HepG2 (cell line): ENCODE measurements around the gene CMPK1. TPM values are rescaled to one million over a fixed set of nuclear protein-coding genes. Genes with fewer than 3 reads are reported as not detected.

Experiments used
- AHDC1 ChIP-seq: sonication (generic); formaldehyde crosslinking; IDR thresholded peaks from 2 replicates; pipeline ENCODE4 v1.5.1; 2020; ENCODE audit warnings: mild to moderate bottlenecking, missing genetic modification reagents, borderline replicate concordance
- DR1 ChIP-seq: sonication (generic); formaldehyde crosslinking; IDR thresholded peaks from 2 replicates; pipeline ENCODE4 v1.8.0; 2021; ENCODE audit warnings: mild to moderate bottlenecking, missing genetic modification reagents, inconsistent platforms
- IKZF1 ChIP-seq: fragments of 450-650 bp; IDR thresholded peaks from 2 replicates; pipeline ENCODE4 v1.7.1; 2016
- ISX ChIP-seq: sonication (generic); formaldehyde crosslinking; conservative IDR thresholded peaks from 2 replicates; pipeline ENCODE4 v1.5.0; 2020; ENCODE audit warnings: missing genetic modification reagents
- KMT2B ChIP-seq: IDR thresholded peaks from 2 replicates; pipeline ENCODE4 v1.6.1; 2016; ENCODE audit warnings: missing genetic modification reagents, missing compliant biosample characterization
- MTA1 ChIP-seq: sonication (generic); formaldehyde crosslinking; IDR thresholded peaks from 2 replicates; pipeline ENCODE4 v1.4.0; 2020; ENCODE audit warnings: missing genetic modification reagents, mild to moderate bottlenecking, borderline replicate concordance
- NCOA1 ChIP-seq: sonication (generic); formaldehyde crosslinking; IDR thresholded peaks from 2 replicates; pipeline ENCODE4 v1.9.0; 2021; ENCODE audit warnings: missing genetic modification reagents
- NR2C2 ChIP-seq: sonication (generic); formaldehyde crosslinking; IDR thresholded peaks from 2 replicates; pipeline ENCODE4 v1.4.0; 2020; ENCODE audit warnings: missing genetic modification reagents, mild to moderate bottlenecking, moderate library complexity, borderline replicate concordance
- PHB2 ChIP-seq: fragments of 450-650 bp; IDR thresholded peaks from 2 replicates; pipeline ENCODE4 v1.6.1; 2018; ENCODE audit not compliant: partially characterized antibody
- SNRNP70 ChIP-seq: fragments of 200-400 bp; formaldehyde crosslinking; IDR thresholded peaks from 2 replicates; pipeline ENCODE4 v1.6.1; 2017; ENCODE audit warnings: mild to moderate bottlenecking, low read depth, low read length, moderate library complexity
- SP140L ChIP-seq: sonication (generic); formaldehyde crosslinking; IDR thresholded peaks from 2 replicates; pipeline ENCODE4 v1.4.0; 2020; ENCODE audit warnings: missing genetic modification reagents, borderline replicate concordance
- THAP11 ChIP-seq: IDR thresholded peaks from 2 replicates; pipeline ENCODE4 v1.6.1; 2016; ENCODE audit warnings: missing biosample characterization, missing genetic modification reagents
- YEATS2 ChIP-seq: sonication (generic); formaldehyde crosslinking; IDR thresholded peaks from 2 replicates; pipeline ENCODE4 v1.4.0; 2020; ENCODE audit warnings: missing genetic modification reagents, borderline replicate concordance
- ZNF276 ChIP-seq: sonication (generic); formaldehyde crosslinking; IDR thresholded peaks from 2 replicates; pipeline ENCODE4 v1.4.0; 2020; ENCODE audit warnings: mild to moderate bottlenecking, low read depth, missing genetic modification reagents
- ZNF510 ChIP-seq: sonication (generic); formaldehyde crosslinking; IDR thresholded peaks from 2 replicates; pipeline ENCODE4 v1.4.0; 2020; ENCODE audit warnings: low read depth, mild to moderate bottlenecking, missing genetic modification reagents
- ZNF678 ChIP-seq: sonication (generic); formaldehyde crosslinking; IDR thresholded peaks from 2 replicates; pipeline ENCODE4 v1.4.0; 2020; ENCODE audit warnings: mild to moderate bottlenecking, missing genetic modification reagents
- polyA plus RNA-seq, 8 experiments: library from polyadenylated mRNA; depleted of rRNA in 3 of 8; stranded (reverse) in 7 of 8; unstranded in 1 of 8; fragments of >200 nt; fragmentation: Illumina TruSeq in 4 of 8; extraction: Trizol in 4 of 8; gene quantifications; 2 replicates each; pipeline versions ENCODE4 v1.2.1 to v1.2.3, GENCODE V29; 2011 to 2016; ENCODE audit warnings: low read depth in 4 of 8, missing spikeins in 1 of 8, mixed read lengths in 1 of 8; ENCODE audit not compliant: insufficient read depth in 1 of 8
- total RNA-seq, 5 experiments: library from RNA; depleted of rRNA; stranded (reverse); fragments of >200 nt; fragmentation: Illumina TruSeq; extraction: Trizol; gene quantifications; 2 replicates each; pipeline ENCODE4 v1.2.3, GENCODE V29; 2016; ENCODE audit warnings: low read depth in 1 of 5
- TF ChIP-seq, protein P1 (sequence below): IDR thresholded peaks from 2 replicates; pipeline ENCODE4 v1.6.1; 2016; ENCODE audit warnings: low read depth, missing genetic modification reagents, missing compliant biosample characterization

Gene CMPK1
- total and polyA plus RNA-seq, 2 of the 13 experiments (the other 11 are each of a cell fraction or from before 2014, with no cell fraction given): 38.3 to 92.0 TPM

DNA sequence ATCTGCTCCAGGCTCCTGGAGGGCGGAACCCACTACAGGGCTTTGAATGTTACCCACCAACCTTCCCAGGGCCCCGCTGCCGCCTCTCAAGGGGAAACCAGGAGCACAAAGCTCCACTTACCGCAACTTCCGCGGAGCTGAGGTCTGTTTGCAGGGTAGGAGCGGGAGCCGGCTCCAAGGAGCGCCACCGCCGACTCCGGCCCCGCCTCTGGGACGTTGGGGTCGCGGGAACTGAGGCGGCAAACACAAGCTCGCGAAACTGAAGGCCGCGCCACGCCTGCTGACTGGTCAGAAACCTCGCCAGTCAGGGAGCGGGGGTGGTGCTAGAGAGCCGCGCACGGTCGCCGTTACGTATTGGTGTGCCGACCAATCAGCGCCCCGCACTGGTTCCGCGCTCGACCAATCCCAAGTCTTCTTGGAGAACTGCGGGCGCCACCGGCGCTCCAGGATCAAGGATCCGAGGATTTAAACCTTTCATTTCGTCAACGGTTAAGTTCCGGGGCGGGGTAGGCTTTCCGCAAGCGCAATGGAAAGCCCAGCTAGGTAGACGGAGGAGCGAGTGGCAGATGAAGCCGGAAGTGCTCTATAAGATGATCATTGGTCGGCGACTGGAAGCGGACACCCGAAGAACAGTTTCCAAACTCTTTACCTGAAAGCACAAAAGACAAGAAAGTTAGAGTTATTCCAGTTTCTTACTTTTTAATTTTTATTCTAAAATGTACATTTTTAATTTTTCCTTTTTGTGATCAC, 19.5 kb upstream of the CMPK1 start, which contains the start of gene STIL (continued):
- TF ChIP-seq, protein P1, sequence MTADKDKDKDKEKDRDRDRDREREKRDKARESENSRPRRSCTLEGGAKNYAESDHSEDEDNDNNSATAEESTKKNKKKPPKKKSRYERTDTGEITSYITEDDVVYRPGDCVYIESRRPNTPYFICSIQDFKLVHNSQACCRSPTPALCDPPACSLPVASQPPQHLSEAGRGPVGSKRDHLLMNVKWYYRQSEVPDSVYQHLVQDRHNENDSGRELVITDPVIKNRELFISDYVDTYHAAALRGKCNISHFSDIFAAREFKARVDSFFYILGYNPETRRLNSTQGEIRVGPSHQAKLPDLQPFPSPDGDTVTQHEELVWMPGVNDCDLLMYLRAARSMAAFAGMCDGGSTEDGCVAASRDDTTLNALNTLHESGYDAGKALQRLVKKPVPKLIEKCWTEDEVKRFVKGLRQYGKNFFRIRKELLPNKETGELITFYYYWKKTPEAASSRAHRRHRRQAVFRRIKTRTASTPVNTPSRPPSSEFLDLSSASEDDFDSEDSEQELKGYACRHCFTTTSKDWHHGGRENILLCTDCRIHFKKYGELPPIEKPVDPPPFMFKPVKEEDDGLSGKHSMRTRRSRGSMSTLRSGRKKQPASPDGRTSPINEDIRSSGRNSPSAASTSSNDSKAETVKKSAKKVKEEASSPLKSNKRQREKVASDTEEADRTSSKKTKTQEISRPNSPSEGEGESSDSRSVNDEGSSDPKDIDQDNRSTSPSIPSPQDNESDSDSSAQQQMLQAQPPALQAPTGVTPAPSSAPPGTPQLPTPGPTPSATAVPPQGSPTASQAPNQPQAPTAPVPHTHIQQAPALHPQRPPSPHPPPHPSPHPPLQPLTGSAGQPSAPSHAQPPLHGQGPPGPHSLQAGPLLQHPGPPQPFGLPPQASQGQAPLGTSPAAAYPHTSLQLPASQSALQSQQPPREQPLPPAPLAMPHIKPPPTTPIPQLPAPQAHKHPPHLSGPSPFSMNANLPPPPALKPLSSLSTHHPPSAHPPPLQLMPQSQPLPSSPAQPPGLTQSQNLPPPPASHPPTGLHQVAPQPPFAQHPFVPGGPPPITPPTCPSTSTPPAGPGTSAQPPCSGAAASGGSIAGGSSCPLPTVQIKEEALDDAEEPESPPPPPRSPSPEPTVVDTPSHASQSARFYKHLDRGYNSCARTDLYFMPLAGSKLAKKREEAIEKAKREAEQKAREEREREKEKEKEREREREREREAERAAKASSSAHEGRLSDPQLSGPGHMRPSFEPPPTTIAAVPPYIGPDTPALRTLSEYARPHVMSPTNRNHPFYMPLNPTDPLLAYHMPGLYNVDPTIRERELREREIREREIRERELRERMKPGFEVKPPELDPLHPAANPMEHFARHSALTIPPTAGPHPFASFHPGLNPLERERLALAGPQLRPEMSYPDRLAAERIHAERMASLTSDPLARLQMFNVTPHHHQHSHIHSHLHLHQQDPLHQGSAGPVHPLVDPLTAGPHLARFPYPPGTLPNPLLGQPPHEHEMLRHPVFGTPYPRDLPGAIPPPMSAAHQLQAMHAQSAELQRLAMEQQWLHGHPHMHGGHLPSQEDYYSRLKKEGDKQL (CRISPR knock-in tag): no peak
- TF ChIP-seq NR2C2 (peak; percentile 91), ZNF510 (no peak), YEATS2 (CRISPR knock-in tag) (peak; percentile 72; the same call in 1 of the 2 replicates), ISX (CRISPR knock-in tag) (no peak), ZNF276 (no peak), IKZF1 (no peak), PHB2 (no peak), THAP11 (peak; percentile 90), ZNF678 (CRISPR knock-in tag) (no peak), MTA1 (CRISPR knock-in tag) (no peak), DR1 (CRISPR knock-in tag) (no peak), KMT2B (CRISPR knock-in tag) (peak; percentile 33; the same call in 1 of the 2 replicates), SP140L (CRISPR knock-in tag) (no peak), NCOA1 (CRISPR knock-in tag) (no peak), AHDC1 (CRISPR knock-in tag) (no peak), SNRNP70 (no peak)
